HEK293 (cell line): Measurements from ENCODE around the gene FRMD3.

Experiments
- CTCF ChIA-PET: fragments of 350-600 bp; formaldehyde crosslinking; extraction: SDS; loops from one replicate; lab custom pipeline; 2021; ENCODE audit warnings: antibody characterized with exemption; lab: Yijun Ruan, JAX
- POLR2A ChIA-PET: fragments of 300-600 bp; formaldehyde crosslinking; extraction: SDS; loops from one replicate; lab custom pipeline; 2020; ENCODE audit warnings: antibody characterized with exemption, inconsistent platforms; lab: Yijun Ruan, JAX
- H3K27ac ChIP-seq: fragments of 200-500 bp; sonication (Bioruptor generic); 2 replicates; pipeline ENCODE4 v1.5.1; 2014; ENCODE audit warnings: low read depth, low read length, control low read depth, inconsistent platforms; ENCODE audit errors: extremely low read depth
- H3K36me3 ChIP-seq, 2 experiments: fragments of 200-500 bp in 1 of 2; sonication (Bioruptor generic) in 1 of 2; 1 replicate in 1 of 2; 2 replicates in 1 of 2; pipeline ENCODE4 v1.5.1; 2014 to 2017; ENCODE audit warnings: inconsistent platforms in 2 of 2, low read length in 2 of 2; ENCODE audit not compliant: control insufficient read depth in 2 of 2, insufficient read depth in 1 of 2
- H3K4me1 ChIP-seq: fragments of 200-500 bp; sonication (Bioruptor generic); 2 replicates; pipeline ENCODE4 v1.5.1; 2014; ENCODE audit warnings: mild to moderate bottlenecking, low read length, inconsistent platforms; ENCODE audit not compliant: control insufficient read depth, insufficient read depth
- H3K4me3 ChIP-seq: 2 replicates; pipeline ENCODE4 v1.5.1; 2011; ENCODE audit warnings: low read depth, mild to moderate bottlenecking, control low read depth, low read length, moderate library complexity
- H3K9me3 ChIP-seq: fragments of 200-500 bp; sonication (Bioruptor generic); 2 replicates; pipeline ENCODE4 v1.5.1; 2014; ENCODE audit warnings: low read depth, low read length, inconsistent platforms; ENCODE audit not compliant: control insufficient read depth, insufficient read depth
- HIC1 ChIP-seq: fragments of 450-650 bp; formaldehyde crosslinking; IDR thresholded peaks from 2 replicates; pipeline ENCODE4 v1.5.1; 2016; ENCODE audit warnings: missing biosample characterization, missing genetic modification characterization
- KLF10 ChIP-seq: fragments of 450-650 bp; IDR thresholded peaks from 2 replicates; pipeline ENCODE4 v1.5.1; 2018; ENCODE audit warnings: missing biosample characterization, mild to moderate bottlenecking, missing genetic modification characterization
- PRDM1 ChIP-seq: fragments of 450-650 bp; formaldehyde crosslinking; IDR thresholded peaks from 2 replicates; pipeline ENCODE4; 2016; ENCODE audit warnings: missing biosample characterization, missing genetic modification characterization
- RBAK ChIP-seq: fragments of 450-650 bp; formaldehyde crosslinking; IDR thresholded peaks from 2 replicates; pipeline ENCODE4 v1.5.1; 2016; ENCODE audit warnings: missing biosample characterization, missing genetic modification characterization
- REPIN1 ChIP-seq: fragments of 450-650 bp; formaldehyde crosslinking; IDR thresholded peaks from 2 replicates; pipeline ENCODE4 v1.5.1; 2017; ENCODE audit warnings: missing biosample characterization, missing genetic modification characterization, low read depth
- TSHZ1 ChIP-seq: fragments of 450-650 bp; formaldehyde crosslinking; IDR thresholded peaks from 2 replicates; pipeline ENCODE4 v1.5.1; 2016; ENCODE audit warnings: missing biosample characterization, missing genetic modification characterization, borderline replicate concordance
- ZNF10 ChIP-seq: fragments of 450-650 bp; formaldehyde crosslinking; IDR thresholded peaks from 2 replicates; pipeline ENCODE4 v1.5.1; 2017; ENCODE audit warnings: missing biosample characterization, missing genetic modification characterization
- ZNF184 ChIP-seq: fragments of 450-650 bp; IDR thresholded peaks from 2 replicates; pipeline ENCODE4 v1.5.1; 2018; ENCODE audit warnings: missing biosample characterization, mild to moderate bottlenecking, missing genetic modification characterization
- ZNF280D ChIP-seq: fragments of 450-650 bp; formaldehyde crosslinking; IDR thresholded peaks from 2 replicates; pipeline ENCODE4 v1.5.1; 2016; ENCODE audit warnings: missing biosample characterization, missing genetic modification characterization
- ZNF354C ChIP-seq: fragments of 450-650 bp; formaldehyde crosslinking; IDR thresholded peaks from 2 replicates; pipeline ENCODE4 v1.5.1; 2016; ENCODE audit warnings: missing biosample characterization, missing genetic modification characterization, low read depth, borderline replicate concordance
- ZNF398 ChIP-seq: fragments of 450-650 bp; formaldehyde crosslinking; IDR thresholded peaks from 2 replicates; pipeline ENCODE4 v1.5.1; 2017; ENCODE audit warnings: missing biosample characterization, missing genetic modification characterization
- ZNF426 ChIP-seq: fragments of 450-650 bp; formaldehyde crosslinking; IDR thresholded peaks from 2 replicates; pipeline ENCODE4 v1.5.1; 2017; ENCODE audit warnings: missing biosample characterization, missing genetic modification characterization, mild to moderate bottlenecking, inconsistent platforms, moderate library complexity
- ZNF48 ChIP-seq: fragments of 450-650 bp; formaldehyde crosslinking; IDR thresholded peaks from 2 replicates; pipeline ENCODE4 v1.5.1; 2016; ENCODE audit warnings: missing biosample characterization, missing genetic modification characterization
- ZNF488 ChIP-seq: fragments of 450-650 bp; formaldehyde crosslinking; IDR thresholded peaks from 2 replicates; pipeline ENCODE4 v1.5.1; 2016; ENCODE audit warnings: missing biosample characterization, missing genetic modification characterization
- ZNF530 ChIP-seq: fragments of 450-650 bp; formaldehyde crosslinking; IDR thresholded peaks from 2 replicates; pipeline ENCODE4 v1.5.1; 2016; ENCODE audit warnings: low read depth, missing biosample characterization, missing genetic modification characterization
- ZNF548 ChIP-seq: fragments of 450-650 bp; formaldehyde crosslinking; IDR thresholded peaks from 2 replicates; pipeline ENCODE4 v1.5.1; 2016; ENCODE audit warnings: missing biosample characterization, missing genetic modification characterization
- ZNF585B ChIP-seq: fragments of 450-650 bp; formaldehyde crosslinking; IDR thresholded peaks from 2 replicates; pipeline ENCODE4 v1.5.1; 2016; ENCODE audit warnings: missing biosample characterization, missing genetic modification characterization
- ZNF776 ChIP-seq: fragments of 450-650 bp; formaldehyde crosslinking; IDR thresholded peaks from 2 replicates; pipeline ENCODE4 v1.5.0; 2017; ENCODE audit warnings: missing biosample characterization, missing genetic modification characterization, borderline replicate concordance
- ZSCAN4 ChIP-seq: fragments of 450-650 bp; formaldehyde crosslinking; IDR thresholded peaks from 2 replicates; pipeline ENCODE4 v1.5.1; 2017; ENCODE audit warnings: missing biosample characterization, missing genetic modification characterization
- ZSCAN5A ChIP-seq: fragments of 450-650 bp; formaldehyde crosslinking; IDR thresholded peaks from 2 replicates; pipeline ENCODE4 v1.5.1; 2016; ENCODE audit warnings: missing biosample characterization, missing genetic modification characterization

Gene FRMD3

GRCh38 chr9:83343366-83343999 is 194.7 kb downstream of the FRMD3 start (continued):
- no peak for TF ChIP-seq HIC1 (tag by site-specific recombination)
- TF ChIP-seq TSHZ1 (tag by site-specific recombination): no peak
- no peak for TF ChIP-seq ZSCAN4
- no peak for TF ChIP-seq ZNF585B (tag by site-specific recombination)
- TF ChIP-seq REPIN1: no peak
- no peak for TF ChIP-seq ZNF548
- TF ChIP-seq ZNF426 (tag by site-specific recombination): no peak
- TF ChIP-seq ZNF184 (tag by site-specific recombination): no peak
- no peak for TF ChIP-seq KLF10 (tag by site-specific recombination)
- no peak for TF ChIP-seq ZNF10 (tag by site-specific recombination)
- TF ChIP-seq, all 188 proteins: peak for 0

- POLR2A ChIA-PET: no interaction called here
- H3K27ac ChIP-seq: no peak overlapping the region
- no peaks in the 10 kb centered on the region for H3K9me3 ChIP-seq
- H3K4me1 ChIP-seq: no peaks in the 10 kb centered on the region
- CTCF ChIA-PET: interaction anchor here (1.0 to 2.5 kb wide), 2 partner anchors 9 to 197 kb away, joined by 3 to 27 read pairs; no protein-coding TSS in a partner anchor
- no peaks in the 10 kb centered on the region for H3K36me3 ChIP-seq
- no peak overlapping the region for H3K4me3 ChIP-seq
- TF ChIP-seq ZNF398 (tag by site-specific recombination) (no peak), ZNF48 (tag by site-specific recombination) (no peak), ZNF354C (no peak), PRDM1 (no peak), ZNF776 (tag by site-specific recombination) (no peak), ZSCAN5A (tag by site-specific recombination) (no peak), ZNF530 (tag by site-specific recombination) (no peak), RBAK (tag by site-specific recombination) (no peak), ZNF280D (tag by site-specific recombination) (no peak), ZNF488 (tag by site-specific recombination) (no peak)
These were observed 195.5 kb downstream of the FRMD3 start for GRCh38 chr9:83342731-83343130.
